Gastroesophageal sphincter (tissue), 4 donors: ENCODE data around the gene LBX1. TPM values are rescaled to one million over a fixed set of nuclear protein-coding genes. Genes with fewer than 3 reads are reported as not detected.

Source experiments
- ATAC-seq: fragments of 150-250 bp; one replicate; pipeline ENCODE4 v1.9.1; 2016; ENCODE audit warnings: mild to moderate bottlenecking, moderate library complexity
- H3K27ac ChIP-seq, 4 donors: fragments of 200-600 bp; sonication (generic) in 3 of 4; 1 replicate in 3 of 4; 2 replicates in 1 of 4; pipeline ENCODE4 v1.5.1; 2016 to 2019
- H3K27me3 ChIP-seq: fragments of 200-600 bp; sonication (generic); one replicate; pipeline ENCODE4 v1.5.1; 2019
- H3K36me3 ChIP-seq, 2 donors: fragments of 200-600 bp; sonication (generic); one replicate each; pipeline ENCODE4 v1.5.1; 2019; ENCODE audit warnings: control low read depth in 1 of 2
- H3K4me1 ChIP-seq, 3 donors: fragments of 200-600 bp; sonication (generic); 1 replicate in 2 of 3; 2 replicates in 1 of 3; pipeline ENCODE4 v1.5.1; 2016 to 2019; ENCODE audit warnings: control low read depth in 2 of 3
- H3K4me3 ChIP-seq, 2 donors: fragments of 200-600 bp; sonication (generic); one replicate each; pipeline ENCODE4 v1.5.1; 2019; ENCODE audit warnings: mild to moderate bottlenecking in 1 of 2, moderate library complexity in 1 of 2
- H3K9me3 ChIP-seq, 3 donors: fragments of 200-600 bp; sonication (generic); one replicate each; pipeline ENCODE4 v1.5.1; 2017 to 2019; ENCODE audit warnings: control low read depth in 2 of 3
- CTCF ChIP-seq, 4 experiments: fragments of 200-600 bp in 2 of 4; fragments of 450-650 bp in 2 of 4; sonication (generic) in 1 of 4; IDR thresholded peaks; one replicate each; pipeline ENCODE4 v1.5.1; 2017 to 2019; ENCODE audit warnings: antibody characterized with exemption in 4 of 4, mild to moderate bottlenecking in 2 of 4, moderate library complexity in 2 of 4
- EP300 ChIP-seq: sonication (generic); formaldehyde crosslinking; IDR thresholded peaks from one replicate; pipeline ENCODE4 v1.6.1; 2017; ENCODE audit warnings: antibody characterized with exemption, mild to moderate bottlenecking
- POLR2A ChIP-seq, 2 donors: fragments of 450-650 bp; IDR thresholded peaks; one replicate each; pipeline ENCODE4 v1.6.1; 2017; ENCODE audit warnings: antibody characterized with exemption in 2 of 2, mild to moderate bottlenecking in 2 of 2, moderate library complexity in 1 of 2
- POLR2AphosphoS5 ChIP-seq: sonication (generic); formaldehyde crosslinking; IDR thresholded peaks from one replicate; pipeline ENCODE4 v1.6.1; 2017; ENCODE audit warnings: antibody characterized with exemption
- WGBS, 2 donors: methylation state at CpG; one replicate each; pipeline ENCODE4 v1.1.5; 2018; ENCODE audit warnings: low coverage in 1 of 2; 5-methylcytosine and 5-hydroxymethylcytosine counted together
- total RNA-seq, 4 donors: library from RNA; depleted of rRNA; stranded (reverse); fragments of >200 nt; gene quantifications; one replicate each; pipeline ENCODE4 v1.1.0, GENCODE V29; 2016

The LBX1 gene
- total RNA-seq, 4 donors from 2014 or later = not detected

DNA sequence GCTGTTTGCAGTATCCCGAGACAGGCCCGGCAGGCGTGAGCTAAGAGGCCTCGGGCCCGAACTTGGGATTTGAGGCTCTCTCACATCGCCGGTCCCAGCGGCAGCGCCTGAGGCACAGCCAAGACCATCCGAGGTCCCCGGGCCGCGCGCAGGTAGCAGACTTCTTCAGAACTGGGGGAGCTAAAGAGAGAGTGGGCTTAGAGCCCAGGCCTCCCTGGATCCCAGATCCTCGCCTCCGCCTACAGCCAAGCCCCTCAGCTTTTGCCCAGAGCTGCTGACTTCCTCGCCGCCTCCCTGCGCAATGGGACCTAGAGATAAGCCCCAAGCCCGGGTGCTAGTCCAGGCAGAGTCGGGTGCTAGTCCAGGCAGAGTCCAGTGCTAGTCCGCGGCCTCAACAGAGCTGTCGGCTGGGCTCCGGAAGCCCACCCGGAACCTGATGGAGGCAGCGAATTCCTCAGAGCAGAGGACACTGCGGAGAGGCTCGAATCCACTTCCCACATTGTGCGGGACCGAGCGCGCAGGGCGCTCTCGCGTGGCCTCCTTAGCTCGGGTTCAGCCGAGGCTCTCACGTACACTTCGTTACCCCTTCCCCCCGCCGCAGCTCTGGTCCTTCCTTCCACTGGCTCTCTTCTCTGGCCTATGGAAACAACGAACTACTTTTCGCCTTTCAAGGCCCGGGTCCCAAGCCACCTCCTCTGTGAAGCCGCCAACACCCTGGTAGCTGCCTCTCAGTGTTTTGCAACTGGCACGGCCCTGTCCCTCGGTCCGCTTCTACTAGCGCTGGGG lies 5.8 kb downstream of the LBX1 start:
- no peaks in the 10 kb centered on the region for H3K36me3 ChIP-seq
- H3K27me3 ChIP-seq = peaks cover 100% of the 10 kb centered on the region
- no peak for ATAC-seq
- no peak for TF ChIP-seq EP300
- TF ChIP-seq POLR2A (IDR thresholded peaks at IDR 0.05) = no peak
- no peak for TF ChIP-seq POLR2AphosphoS5
- TF ChIP-seq CTCF (IDR thresholded peaks at IDR 0.05) = no peak
- WGBS, 2 donors = 0% methylated on average over 4 of the region's 50 CpGs; no CpG with 5 or more reads in 1 of the 2 donors
- no peak overlapping the region for H3K27ac ChIP-seq
- peak overlapping the region in 1 of 2 donors; percentile 50 for H3K4me3 ChIP-seq
- H3K9me3 ChIP-seq = no peaks in the 10 kb centered on the region
- peaks cover 0 to 64% (median 42%) of the 10 kb centered on the region in 3 donors for H3K4me1 ChIP-seq

DNA sequence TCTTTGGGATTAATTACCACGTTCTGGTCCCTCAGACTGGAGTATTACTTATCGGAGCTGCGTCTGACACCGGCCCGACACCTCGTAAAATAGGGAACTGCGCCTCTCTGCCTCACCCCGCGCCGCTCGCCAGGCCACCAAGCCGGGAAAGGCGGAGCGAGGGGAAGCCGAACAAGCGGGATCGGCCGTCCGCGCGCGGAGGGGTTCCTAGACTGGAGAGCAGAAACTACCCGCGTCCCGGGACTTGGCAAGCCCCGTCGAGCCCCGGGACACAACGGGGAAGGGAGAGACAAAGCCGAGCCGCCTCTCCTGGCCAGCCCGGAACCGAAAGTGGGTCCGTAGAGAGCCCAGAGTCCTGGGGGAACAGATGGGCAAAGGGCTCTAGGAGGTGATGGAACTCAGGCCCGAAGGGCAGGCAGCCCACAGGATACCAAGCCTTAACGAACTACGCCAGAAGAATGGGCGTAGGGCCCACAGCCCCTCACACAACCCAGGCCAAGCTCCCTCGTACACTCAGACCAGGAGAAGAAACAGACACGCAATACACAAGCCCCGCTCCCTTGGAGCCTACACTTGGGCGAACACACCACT lies 6.5 kb downstream of the LBX1 start:
- 0 to 2% methylated on average over 1 to 9 of the region's 42 CpGs for WGBS, 2 donors
- peaks cover 0 to 62% (median 39%) of the 10 kb centered on the region in 3 donors for H3K4me1 ChIP-seq
- no peaks in the 10 kb centered on the region for H3K9me3 ChIP-seq
- H3K27ac ChIP-seq = no peak overlapping the region
- peak overlapping the region; percentile 7 to 50 for H3K4me3 ChIP-seq
- no peak for TF ChIP-seq CTCF (IDR thresholded peaks at IDR 0.05)
- TF ChIP-seq POLR2A (IDR thresholded peaks at IDR 0.05) = no peak
- TF ChIP-seq POLR2AphosphoS5 = peak; percentile 7
- TF ChIP-seq EP300 = no peak
- H3K36me3 ChIP-seq = no peaks in the 10 kb centered on the region
- ATAC-seq = no peak
- H3K27me3 ChIP-seq = peaks cover 100% of the 10 kb centered on the region

DNA sequence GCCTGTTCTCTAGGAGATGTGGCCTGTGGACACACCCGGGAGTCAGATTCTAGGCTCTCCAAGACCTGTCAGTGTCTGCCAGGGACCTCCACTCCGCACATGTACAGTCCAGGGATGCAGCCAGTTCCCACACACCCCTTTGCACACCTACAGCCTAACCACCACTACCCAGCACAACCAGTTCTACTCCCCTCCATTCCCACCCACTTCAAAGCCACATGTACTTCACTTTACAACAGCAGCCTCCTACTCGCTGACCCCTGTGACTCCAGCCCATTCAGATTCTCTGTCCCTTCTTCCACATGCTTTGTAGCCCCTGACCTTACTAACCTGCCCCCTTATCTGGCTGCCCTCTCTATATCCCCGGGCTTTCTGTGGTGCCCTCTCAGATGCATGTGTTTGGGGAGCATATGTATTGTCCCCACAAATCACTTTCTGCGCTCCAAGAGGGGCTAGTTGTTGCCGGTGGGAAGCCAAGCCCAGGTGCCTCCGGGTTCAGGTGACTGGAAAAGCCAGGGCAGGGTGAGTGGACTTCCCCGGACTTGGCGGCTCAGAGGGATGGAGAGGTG lies 7.2 kb downstream of the LBX1 start:
- Histone ChIP-seq H3K27ac (no peak overlapping the region), H3K4me3 (no peak overlapping the region), H3K27me3 (peaks cover 100% of the 10 kb centered on the region), H3K4me1 (peaks cover 0 to 63% (median 42%) of the 10 kb centered on the region in 3 donors), H3K9me3 (no peaks in the 10 kb centered on the region), H3K36me3 (no peaks in the 10 kb centered on the region)
- TF ChIP-seq EP300 (no peak), POLR2AphosphoS5 (no peak), POLR2A (IDR thresholded peaks at IDR 0.05) (no peak), CTCF (IDR thresholded peaks at IDR 0.05) (no peak)
- WGBS, 2 donors = 3 to 7% methylated on average over 4 to 5 of the region's 9 CpGs
- no peak for ATAC-seq

DNA sequence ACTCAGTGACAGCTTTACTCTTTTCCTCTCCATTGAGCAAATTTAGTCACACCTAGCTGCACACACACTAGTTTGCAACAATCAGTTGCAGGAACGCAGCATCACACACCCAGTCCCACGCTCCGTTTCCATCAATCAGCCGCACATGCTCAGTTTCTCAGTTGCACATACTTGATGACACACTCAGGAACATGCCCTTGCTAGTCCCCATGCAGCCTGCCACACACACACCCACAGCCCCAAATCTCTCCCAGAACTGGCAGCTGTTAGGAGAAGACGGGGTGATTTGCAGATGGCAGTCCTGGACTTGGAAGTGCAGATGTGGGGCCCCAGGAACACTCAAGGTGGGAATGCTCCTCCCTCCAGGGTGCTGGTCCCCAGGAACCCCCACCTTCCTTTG lies 7.7 kb downstream of the LBX1 start:
- peaks cover 100% of the 10 kb centered on the region for H3K27me3 ChIP-seq
- ATAC-seq = no peak
- WGBS, 2 donors = 11 to 20% methylated on average over 4 of the region's 5 CpGs

More for the DNA sequence above, 7.7 kb downstream of the LBX1 start:
- Histone ChIP-seq H3K4me3 (no peak overlapping the region), H3K9me3 (no peaks in the 10 kb centered on the region), H3K4me1 (peaks cover 0 to 63% (median 38%) of the 10 kb centered on the region in 3 donors), H3K36me3 (no peaks in the 10 kb centered on the region), H3K27ac (no peak overlapping the region)
- TF ChIP-seq CTCF (IDR thresholded peaks at IDR 0.05) = no peak
- TF ChIP-seq POLR2AphosphoS5 = no peak
- TF ChIP-seq POLR2A (IDR thresholded peaks at IDR 0.05) = no peak
- TF ChIP-seq EP300 = no peak
